GM19324 (cell line): Measurements from ENCODE around the gene INTS11.

Experiments
- ATAC-seq: cut with Tn5 transposase; IDR thresholded peaks from one replicate; pipeline ENCODE4 v1.9.1; 2021; ENCODE audit warnings: mild to moderate bottlenecking, moderate library complexity; ENCODE audit not compliant: unreplicated experiment, low FRiP score

Gene INTS11

DNA sequence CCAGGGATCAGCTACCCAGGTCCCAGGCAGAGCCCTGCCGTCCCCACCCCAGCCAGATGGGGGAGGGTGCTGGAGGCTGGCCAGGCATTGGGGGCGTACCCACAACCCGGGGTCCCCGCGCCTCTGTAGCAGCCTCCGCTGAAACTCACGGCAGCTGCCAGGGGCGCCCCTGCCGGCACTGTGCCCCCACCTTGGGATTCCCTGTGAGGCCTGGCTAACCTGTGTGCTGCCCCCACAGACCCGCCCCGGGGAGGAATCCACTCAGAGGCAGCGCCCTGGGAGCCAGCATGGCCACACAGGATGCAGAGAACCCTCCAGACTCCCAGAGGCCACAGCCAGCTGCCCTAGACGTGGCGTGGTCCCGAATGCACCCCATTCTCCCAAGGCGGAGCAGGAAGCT lies 20.9 kb upstream of the INTS11 start:
- ATAC-seq, result no peak

GRCh38 chr1:1344655-1345361 lies 20.3 kb upstream of the INTS11 start:
- no peak for ATAC-seq

DNA sequence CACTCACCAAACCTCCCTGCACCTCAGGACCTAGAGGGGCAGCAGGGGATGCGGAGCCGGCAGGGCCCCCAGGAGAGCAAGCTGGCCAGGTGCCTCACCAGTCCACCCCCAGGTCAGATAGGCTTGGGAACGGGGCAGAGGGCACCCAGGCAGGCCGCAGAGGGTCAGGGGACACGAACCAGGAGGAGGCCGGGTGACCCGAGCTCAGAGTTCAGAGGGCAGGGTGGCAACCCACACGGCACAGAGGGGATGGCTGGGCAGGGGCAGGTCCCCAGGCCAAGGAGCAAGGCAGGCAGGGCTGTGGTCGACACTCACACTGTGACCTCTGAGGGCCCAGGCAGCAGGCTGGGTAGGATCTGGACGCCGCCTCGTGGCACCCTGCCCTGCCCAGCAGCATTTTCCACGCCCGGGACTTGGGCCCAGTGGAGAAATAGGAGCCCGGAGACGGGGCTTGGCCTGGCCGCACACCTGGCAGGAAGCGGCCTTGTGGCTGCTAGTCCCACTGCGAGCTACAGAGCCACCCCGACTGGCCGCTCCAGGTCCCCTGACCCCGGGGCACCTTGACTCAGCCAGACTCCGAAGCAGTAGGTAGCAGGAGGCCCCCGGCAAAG lies 19.5 kb upstream of the INTS11 start:
- no peak for ATAC-seq

DNA sequence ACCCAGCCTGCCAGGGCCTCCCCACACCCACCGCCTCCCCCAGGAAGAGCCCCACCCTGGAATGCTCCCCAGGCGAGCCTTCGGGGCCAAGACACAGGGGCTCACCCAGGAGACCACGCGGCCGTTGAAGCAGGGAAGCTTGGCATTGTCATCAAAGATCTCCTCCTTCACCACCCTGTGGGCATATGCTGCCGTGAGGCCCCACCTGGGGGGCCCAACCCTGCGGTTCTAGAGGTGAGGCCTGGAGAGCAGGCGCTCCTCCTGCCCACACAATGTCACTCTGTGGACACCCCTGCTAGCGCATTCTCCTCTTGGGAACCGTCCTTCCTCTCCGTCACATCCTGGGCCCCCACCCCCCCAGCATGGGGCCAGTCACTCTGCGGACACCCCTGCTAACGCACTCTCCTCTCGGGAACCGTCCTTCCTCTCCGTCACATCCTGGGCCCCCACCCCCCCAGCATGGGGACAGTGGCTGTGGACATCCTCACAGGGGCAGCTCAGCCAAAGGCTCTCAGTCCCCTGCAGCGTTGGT lies 18.2 kb upstream of the INTS11 start:
- no peak for ATAC-seq

DNA sequence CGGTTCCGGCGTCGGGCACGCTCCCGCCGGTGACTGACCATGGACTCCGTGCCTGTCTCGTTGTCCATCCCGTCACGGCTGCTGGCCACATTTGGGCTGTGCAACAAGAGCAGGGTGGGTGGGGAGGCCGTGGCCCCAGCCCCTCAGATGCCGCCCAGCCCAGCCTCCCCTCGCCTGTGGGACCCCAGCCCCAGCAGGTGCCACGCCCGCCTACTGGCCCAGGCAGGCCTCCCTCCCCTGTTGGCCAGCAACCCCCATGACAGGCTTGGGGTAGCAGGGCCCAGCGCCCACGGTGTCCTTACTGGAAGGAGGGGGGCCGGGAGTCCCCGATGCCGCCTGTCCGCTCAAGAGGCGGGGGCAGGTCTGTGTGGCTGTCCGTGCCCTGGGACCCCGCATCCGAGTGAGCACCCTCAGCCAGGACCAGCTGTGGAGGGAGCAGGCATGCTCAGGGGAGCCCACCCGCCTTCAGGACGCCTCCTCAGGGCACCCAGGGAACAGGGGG lies 17.7 kb upstream of the INTS11 start:
- ATAC-seq, result no peak

DNA sequence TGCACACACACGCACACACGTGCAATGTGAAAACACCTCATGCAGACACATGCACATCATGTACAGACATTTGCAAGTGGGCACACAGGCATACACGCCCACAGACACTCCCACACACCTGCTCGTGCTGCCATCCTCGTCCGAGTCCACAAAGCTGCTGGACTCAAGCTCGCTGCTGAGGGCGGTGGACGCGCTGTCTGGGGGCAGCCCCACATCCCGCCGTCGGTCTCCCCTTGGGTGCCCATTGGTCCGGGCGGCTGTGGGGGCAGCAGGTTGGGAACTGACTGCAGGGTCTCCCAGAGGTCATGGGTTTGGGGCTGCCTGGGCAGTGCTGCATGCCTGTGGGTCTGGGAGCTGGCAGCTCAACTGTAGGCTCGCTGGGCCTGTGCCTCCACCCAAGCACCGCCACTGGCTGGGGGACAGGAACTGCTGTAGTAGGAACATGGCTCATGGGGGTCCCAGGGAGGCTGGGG lies 17.1 kb upstream of the INTS11 start:
- no peak for ATAC-seq

DNA sequence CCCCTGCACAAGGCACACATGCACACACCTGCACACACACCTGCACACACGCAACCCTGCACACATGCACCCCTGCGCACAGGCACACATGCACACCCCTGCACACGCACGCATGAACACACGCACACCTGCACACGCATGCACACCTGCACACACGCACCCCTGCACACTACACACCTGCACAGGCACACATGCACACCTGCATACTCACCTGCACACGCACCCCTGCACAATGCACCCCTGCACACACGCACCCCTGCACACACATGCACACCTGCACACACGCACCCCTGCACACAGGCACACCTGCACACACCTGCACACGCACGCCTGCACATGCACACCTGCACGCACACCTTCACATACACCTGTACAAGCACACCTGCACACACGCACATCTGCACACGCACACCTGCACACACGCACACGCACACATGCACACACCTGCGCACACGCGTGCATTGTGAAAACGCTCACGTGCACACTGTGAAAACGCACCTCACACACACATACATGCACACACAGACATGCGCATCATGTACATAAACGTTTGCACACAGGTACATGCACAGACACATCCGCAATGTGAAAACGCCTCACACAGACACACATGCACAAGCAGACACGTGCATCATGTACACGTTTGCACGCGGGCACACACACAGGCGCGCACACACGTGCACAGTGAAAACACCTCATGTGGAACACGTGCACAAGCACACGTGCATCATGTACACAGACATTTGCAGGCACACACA lies 16.5 kb upstream of the INTS11 start:
- ATAC-seq, result no peak

- ATAC-seq, result no peak
Measured at GRCh38 chr1:1340185-1340584, 15.7 kb upstream of the INTS11 start.

GRCh38 chr1:1338278-1338677 lies 13.8 kb upstream of the INTS11 start:
- no peak for ATAC-seq

GRCh38 chr1:1337793-1338147 lies 13.3 kb upstream of the INTS11 start:
- no peak for ATAC-seq

DNA sequence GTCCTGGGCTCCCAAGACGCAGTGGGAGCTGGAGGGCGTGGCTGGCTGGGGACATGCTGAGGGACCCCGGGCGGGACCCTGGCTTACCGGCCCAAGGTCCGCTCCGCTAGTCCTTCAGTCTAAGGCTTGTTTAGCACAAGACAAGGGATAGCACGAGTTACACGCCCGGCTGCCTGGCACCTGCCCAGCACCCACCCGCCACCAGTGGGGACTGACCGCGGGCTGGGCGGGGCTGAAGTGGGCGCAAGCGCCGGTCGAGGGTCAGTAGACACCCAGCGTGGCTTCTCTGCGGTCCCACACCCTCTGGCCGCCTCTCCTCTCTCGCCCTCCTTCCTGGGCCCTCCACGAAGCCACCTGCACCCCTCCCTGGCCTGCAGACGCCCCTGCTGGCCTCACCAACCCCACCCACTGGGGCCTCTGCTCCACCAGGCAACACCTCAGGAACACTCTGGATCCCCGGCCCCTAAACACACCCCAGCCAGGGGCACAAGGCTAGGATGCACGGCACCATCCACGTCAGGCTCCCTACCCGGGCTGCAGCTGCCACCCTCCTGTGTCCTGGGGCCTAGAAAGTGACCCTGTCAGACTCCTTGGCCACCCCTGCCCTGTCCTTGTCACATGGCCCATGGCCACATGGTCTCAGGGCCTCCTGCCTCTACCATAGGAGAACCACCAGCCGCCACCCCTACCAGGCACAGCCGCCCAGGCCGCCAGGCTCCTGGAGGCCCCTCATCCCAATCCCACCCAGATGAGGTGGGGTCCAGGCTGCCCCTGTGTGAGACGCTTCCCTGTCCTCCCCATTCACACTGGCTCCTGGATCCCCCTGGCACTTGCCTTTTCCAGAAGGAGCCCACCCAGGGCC lies 12.7 kb upstream of the INTS11 start:
- no peak for ATAC-seq

DNA sequence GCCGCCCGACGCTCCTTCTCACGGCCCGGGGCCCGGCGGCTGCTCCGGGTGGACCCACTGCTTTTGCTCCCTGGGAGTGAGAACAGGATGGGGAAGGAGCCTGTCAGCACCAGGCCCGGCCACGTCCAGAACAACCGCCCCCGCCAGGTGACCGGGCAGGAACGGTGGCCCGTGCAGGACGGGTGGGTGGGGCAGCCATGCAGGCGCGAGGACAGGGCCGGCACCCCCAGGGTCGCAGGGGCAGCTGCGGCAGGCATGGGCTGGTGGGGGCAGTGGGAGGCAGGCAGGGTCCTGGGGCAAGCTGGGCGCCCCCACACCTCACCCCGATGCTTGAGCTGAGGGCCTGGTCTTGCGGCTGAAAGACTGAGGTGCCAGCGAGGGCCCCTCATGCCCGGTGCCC lies 12.0 kb upstream of the INTS11 start:
- no peak for ATAC-seq

DNA sequence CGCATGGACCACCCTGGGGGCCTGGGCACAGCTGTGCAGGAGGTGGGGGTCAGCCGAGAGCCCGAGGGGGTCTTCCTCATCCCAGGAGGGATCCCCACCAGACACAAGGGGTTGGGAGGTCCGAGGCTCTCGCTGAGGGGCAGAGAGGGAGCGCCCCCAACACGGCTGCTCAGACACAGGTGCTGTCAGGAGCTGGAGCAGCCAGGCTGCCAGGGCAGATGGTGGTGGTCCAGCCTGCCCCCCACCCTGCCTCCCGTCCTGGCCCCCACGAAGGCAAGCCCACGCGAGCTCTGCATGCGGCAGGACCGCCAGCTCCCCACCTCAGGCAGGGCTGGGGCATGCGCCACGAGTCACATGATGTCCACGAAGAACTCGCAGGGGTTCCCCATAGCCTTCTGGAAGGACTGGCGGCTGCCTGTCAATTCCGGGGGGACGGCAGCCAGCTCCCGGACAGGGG lies 11.4 kb upstream of the INTS11 start:
- ATAC-seq, result no peak

- ATAC-seq, result no peak
Measured at GRCh38 chr1:1335283-1335682, 10.8 kb upstream of the INTS11 start.

DNA sequence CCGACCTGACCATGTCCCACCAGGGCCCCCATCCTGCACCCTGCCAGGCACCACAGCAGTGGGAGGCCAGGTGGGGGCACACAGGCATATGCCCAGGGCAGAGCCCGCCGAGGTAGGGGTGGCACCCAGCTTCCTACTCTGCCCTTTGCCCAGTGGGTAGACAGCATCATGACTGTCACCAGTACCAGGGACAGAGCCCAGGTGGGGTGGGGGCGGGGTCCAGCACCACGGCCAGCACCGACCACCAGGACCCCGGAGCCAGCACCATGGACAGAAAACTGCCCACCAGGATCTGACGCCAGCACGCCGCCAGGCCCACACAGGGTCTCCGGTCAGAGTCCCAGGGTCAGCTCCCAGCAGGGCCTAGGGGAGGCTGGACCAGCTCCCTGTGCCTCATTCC lies 10.4 kb upstream of the INTS11 start:
- ATAC-seq, result no peak

DNA sequence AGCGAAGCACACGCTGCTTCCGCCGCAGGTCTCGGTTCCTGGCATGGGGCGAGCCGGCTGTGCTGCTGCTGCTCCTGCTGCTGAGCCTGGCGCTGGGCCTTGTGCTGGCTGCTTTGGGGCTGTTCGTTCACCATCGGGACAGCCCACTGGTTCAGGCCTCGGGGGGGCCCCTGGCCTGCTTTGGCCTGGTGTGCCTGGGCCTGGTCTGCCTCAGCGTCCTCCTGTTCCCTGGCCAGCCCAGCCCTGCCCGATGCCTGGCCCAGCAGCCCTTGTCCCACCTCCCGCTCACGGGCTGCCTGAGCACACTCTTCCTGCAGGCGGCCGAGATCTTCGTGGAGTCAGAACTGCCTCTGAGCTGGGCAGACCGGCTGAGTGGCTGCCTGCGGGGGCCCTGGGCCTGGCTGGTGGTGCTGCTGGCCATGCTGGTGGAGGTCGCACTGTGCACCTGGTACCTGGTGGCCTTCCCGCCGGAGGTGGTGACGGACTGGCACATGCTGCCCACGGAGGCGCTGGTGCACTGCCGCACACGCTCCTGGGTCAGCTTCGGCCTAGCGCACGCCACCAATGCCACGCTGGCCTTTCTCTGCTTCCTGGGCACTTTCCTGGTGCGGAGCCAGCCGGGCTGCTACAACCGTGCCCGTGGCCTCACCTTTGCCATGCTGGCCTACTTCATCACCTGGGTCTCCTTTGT lies 9.2 kb upstream of the INTS11 start:
- ATAC-seq, result no peak

GRCh38 chr1:1332774-1333480 lies 8.5 kb upstream of the INTS11 start:
- no peak for ATAC-seq

GRCh38 chr1:1332031-1332755 lies 7.7 kb upstream of the INTS11 start:
- no peak for ATAC-seq
